GM19455 (cell line): ENCODE measurements around the gene UGDH.
"Not testable (repeated sequence)": the region's sequence is repeated elsewhere in the genome, so short reads cannot be mapped to it uniquely, and the experiment has no call there.

Experiments
- ATAC-seq: cut with Tn5 transposase; IDR thresholded peaks from one replicate; pipeline ENCODE4 v1.9.1; 2021; ENCODE audit not compliant: unreplicated experiment

UGDH gene

GRCh38 chr4:39527296-39528060 lies at the start of gene UGDH:
Gene UGDH, minus strand, starts transcription at chr4:39527439. Its CDS starts 5,927 bp downstream, at chr4:39521512.
- ATAC-seq: peak; percentile 96

- ATAC-seq: no peak
Measured at GRCh38 chr4:39574946-39575345, 47.7 kb upstream of the UGDH start.

- ATAC-seq: no peak
Measured at GRCh38 chr4:39571504-39571903, 44.3 kb upstream of the UGDH start.

DNA sequence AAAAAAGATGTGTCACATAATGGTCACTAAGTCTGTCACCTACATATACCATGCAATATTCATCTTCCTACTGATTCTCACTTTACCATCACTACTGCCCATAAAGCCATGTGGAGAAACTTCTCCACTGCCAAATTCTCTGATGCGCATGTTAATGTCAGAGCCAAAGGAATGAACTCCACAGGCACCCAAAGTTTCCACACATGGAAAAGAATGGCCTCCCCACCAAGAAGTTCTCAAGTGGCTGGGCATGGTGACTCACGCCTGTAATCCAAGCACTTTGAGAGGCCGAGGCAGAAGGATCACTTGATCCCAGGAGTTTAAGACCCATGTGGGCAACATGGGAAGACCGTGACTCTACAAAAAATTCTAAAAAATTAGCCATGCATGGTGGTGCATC lies 43.8 kb upstream of the UGDH start:
- no peak for ATAC-seq

DNA sequence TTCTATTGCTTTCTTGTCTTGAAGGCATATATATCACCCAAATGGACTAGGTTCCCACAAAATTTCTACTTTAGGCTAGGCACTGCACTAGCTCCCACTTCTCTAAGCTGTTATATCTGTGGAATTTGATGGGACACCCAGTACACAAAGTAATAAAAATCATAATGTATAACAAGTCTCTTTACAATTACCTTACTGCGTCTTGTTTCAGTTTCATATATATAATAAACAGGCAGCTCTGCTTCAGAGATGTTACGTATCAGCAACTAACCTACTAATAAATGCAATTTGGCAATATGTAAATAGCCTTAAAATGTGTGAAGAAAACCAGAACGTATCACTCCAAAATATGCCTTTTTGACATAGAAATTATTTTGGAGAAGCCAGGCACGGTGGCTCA lies 42.0 kb upstream of the UGDH start:
- ATAC-seq: no peak

- no peak for ATAC-seq
Measured at GRCh38 chr4:39568805-39569204, 41.6 kb upstream of the UGDH start.

GRCh38 chr4:39565878-39566600 lies 38.8 kb upstream of the UGDH start:
- no peak for ATAC-seq

- ATAC-seq: no peak
Measured at GRCh38 chr4:39563346-39563847, 36.2 kb upstream of the UGDH start.

- no peak for ATAC-seq
Measured at GRCh38 chr4:39562792-39563191, 35.6 kb upstream of the UGDH start.

- ATAC-seq: no peak
Measured at GRCh38 chr4:39559626-39560025, 32.4 kb upstream of the UGDH start.

DNA sequence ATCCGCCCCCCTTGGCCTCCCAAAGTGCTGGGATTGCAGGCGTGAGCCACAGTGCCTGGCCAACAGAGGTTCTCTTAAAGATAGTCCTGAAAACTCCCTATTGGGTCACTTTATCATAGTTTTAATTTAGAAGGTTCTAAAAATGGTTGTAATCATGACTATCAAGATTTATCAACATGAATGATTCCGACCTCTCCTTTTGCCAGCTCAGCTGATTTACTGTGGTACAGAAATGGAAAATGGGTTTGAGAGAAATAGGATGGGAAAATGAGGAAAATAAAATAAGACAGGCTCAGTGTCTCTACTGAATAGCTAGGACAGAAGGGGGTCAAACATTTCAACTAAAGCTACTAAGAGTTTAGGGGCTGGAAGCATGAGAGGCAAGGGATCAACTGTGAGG lies 28.2 kb upstream of the UGDH start:
- ATAC-seq: no peak

- no peak for ATAC-seq
Measured at GRCh38 chr4:39548425-39549067, 21.3 kb upstream of the UGDH start.

- no peak for ATAC-seq
Measured at GRCh38 chr4:39544580-39545315, 17.5 kb upstream of the UGDH start.

DNA sequence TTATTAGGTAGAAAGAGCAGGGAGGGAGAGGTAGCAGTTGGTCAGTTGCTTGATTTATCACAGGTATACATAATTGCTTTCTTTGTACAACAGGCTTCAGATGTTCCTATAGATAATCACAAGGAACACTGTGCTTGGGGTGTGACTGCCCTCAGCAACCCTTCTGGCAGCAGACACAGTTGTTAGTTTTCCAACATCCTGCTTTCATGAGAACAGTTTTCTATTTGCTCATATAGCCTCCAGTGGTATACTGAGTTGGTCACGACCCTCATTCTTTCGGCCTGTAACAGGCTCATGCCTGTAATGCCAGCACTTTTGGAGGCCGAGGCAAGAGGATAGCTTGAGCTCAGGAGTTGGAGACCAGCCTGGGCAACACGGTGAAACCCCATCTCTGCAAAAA lies 16.8 kb upstream of the UGDH start:
- not testable (repeated sequence) for ATAC-seq

GRCh38 chr4:39543034-39543433 lies 15.8 kb upstream of the UGDH start:
- no peak for ATAC-seq

GRCh38 chr4:39542611-39543012 lies 15.4 kb upstream of the UGDH start:
- ATAC-seq: no peak

DNA sequence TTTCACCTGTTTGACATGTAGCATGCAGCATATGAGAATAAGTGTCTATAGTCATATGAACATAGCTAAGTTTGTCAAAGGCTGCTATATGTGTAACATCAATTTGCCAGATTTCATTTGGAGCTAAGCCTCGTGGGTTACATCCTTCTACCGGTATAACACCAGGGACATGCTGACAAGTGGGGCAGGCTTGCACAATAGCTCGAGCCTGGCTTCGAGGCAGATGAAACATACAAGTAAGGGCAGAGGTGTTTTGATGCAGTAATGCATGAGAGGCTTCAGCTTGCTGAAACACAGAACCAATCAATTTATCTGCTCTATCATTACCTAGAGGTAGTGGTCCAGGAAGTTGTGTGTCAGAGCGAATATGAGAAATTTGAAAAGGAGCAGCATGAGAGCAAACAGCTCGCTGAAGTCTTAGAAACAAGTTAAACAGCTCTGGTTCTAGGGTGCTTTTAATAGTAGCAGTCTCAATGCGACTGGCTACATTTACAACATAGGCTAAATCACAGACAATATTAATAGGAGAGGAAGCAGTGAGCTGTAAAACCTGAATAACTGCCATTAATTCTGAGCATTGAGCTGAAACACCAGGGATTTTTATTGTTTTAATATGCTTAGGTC lies 14.9 kb upstream of the UGDH start:
- no peak for ATAC-seq

GRCh38 chr4:39539089-39539611 lies 11.9 kb upstream of the UGDH start:
- ATAC-seq: no peak

- ATAC-seq: no peak
Measured at GRCh38 chr4:39533541-39533940, 6.3 kb upstream of the UGDH start.

- ATAC-seq: not testable (repeated sequence)
Measured at GRCh38 chr4:39532237-39532636, 5.0 kb upstream of the UGDH start.
